GM12873 (cell line): Measurements from ENCODE around the gene AFF3.

ENCODE experiments used
- TF ChIP-seq, protein P1 (sequence below): IDR thresholded peaks from 2 replicates; pipeline ENCODE4 v1.5.1; 2012; ENCODE audit warnings: low read depth, mild to moderate bottlenecking, moderate library complexity, low read length, control low read depth; ENCODE audit not compliant: insufficient read depth; ENCODE audit errors: missing control alignments

Gene AFF3

DNA sequence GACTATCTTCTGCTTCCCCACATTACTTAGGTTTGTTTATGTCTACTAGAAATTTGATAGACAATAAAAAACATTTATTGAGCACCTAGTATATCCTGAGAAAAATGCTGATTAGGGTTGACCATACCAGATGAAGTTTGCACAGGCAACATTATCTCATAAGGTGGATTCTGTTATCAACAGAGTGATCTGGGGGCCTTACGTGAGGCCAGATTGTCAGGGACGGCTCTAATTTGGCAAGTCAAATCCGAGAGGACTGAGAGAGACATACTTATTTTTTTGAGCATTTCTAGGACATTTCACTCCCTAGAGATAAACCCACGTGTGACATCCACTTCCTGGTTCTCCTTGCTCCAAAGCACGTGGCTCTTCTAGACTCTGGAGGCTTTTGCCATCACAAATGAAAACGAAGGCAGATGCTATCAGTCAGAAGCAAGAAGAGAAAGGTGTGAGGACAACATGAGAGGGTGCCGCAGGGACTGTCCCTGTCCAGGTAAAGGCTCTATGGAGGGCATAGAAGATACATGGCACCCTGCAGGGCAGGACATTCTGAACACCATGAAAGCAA lies 484.6 kb downstream of the AFF3 start:
- TF ChIP-seq, protein P1, sequence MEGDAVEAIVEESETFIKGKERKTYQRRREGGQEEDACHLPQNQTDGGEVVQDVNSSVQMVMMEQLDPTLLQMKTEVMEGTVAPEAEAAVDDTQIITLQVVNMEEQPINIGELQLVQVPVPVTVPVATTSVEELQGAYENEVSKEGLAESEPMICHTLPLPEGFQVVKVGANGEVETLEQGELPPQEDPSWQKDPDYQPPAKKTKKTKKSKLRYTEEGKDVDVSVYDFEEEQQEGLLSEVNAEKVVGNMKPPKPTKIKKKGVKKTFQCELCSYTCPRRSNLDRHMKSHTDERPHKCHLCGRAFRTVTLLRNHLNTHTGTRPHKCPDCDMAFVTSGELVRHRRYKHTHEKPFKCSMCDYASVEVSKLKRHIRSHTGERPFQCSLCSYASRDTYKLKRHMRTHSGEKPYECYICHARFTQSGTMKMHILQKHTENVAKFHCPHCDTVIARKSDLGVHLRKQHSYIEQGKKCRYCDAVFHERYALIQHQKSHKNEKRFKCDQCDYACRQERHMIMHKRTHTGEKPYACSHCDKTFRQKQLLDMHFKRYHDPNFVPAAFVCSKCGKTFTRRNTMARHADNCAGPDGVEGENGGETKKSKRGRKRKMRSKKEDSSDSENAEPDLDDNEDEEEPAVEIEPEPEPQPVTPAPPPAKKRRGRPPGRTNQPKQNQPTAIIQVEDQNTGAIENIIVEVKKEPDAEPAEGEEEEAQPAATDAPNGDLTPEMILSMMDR = no peak

DNA sequence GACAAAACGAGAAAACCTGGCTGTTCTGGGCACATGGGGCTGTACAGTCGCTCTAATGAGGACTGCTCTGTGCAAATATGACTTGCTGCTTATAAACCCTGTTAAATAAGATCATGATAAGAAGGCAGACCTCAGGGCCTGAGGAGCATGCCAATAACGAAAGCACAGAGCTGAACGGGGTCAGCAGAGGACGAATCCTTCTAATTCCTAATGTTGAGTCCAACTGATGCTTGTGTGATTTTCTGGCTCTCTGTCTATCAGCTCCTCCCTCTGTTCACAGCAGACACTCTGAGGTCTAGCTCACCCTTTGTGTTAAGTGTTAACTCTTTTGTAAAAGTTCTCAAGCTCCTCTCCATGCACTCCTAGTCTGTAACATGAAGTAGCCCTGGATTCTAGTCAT lies 485.4 kb downstream of the AFF3 start:
- TF ChIP-seq, protein P1 = no peak

DNA sequence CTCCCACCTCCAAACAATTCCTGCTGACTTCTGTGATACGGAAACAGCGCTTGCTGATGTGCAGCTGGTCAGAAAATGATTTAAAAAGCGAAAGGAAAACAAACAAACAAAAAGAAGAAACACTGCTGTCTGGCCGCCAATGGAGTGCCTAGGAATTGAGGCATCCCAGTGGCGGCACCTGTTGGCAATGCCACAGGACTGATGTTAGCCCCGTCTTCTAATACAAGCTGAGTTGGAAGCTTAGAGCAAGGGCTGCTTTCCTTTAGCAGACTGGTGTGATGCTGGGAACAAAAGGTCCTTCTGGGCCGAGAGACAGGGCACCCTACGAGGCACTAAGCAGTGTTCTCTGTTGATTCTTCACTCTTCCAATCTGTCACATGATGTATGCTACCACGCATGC lies 489.0 kb downstream of the AFF3 start:
- TF ChIP-seq, protein P1 = no peak

DNA sequence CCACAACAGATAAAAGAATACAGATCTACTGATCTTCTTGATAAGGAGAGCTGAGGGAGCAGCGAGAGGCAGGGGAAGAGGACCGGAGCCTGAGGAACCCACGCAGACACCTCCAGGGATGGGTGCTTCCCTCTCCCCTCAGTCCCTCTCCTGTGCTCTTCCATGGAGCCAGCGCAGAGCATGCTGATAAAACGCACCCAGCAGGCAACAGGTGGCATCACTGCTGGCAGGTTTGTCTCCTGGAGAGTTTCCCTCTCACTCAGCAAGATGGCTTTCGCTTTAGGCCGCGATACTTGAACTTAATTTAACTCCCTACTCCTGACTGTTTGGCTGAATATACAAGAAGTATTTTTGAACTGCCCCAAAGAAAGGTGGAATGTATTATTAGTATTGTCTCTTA lies 489.5 kb downstream of the AFF3 start:
- TF ChIP-seq, protein P1 = no peak

DNA sequence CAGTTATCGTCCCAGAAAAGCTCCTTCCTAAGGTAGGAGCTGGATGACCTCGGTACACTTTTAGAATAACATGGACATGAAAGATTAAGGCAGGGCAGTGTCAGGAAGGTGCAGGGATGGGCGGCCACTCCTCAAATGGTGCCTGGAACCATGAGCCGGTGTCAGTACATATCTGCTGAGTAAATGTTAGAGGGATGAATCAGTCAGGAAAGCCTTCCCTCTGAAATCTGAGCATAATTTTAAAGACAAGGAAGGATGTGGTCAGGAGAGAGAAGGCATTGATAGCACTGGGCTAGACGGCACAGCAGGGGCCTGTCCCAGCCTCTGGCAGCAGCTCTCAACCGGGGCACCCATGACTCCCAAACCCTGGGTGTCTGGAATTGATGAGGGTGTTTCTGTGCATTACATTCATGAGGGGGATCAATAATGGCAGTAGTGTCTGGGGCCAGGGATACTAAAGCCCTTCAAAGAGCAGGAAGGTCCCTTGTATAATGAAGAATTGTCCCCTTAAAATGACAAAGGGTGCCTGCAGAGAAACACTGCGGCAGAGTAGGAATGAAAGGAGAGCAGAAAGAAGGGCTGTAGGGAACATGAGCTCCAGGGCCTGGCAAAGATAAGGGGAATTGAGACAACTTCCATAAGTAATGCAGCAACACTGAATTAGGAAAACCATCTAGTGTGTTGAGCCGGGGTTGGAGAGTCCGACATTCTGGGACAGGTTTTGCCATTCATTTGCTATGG lies 490.3 kb downstream of the AFF3 start:
- TF ChIP-seq, protein P1 = no peak

DNA sequence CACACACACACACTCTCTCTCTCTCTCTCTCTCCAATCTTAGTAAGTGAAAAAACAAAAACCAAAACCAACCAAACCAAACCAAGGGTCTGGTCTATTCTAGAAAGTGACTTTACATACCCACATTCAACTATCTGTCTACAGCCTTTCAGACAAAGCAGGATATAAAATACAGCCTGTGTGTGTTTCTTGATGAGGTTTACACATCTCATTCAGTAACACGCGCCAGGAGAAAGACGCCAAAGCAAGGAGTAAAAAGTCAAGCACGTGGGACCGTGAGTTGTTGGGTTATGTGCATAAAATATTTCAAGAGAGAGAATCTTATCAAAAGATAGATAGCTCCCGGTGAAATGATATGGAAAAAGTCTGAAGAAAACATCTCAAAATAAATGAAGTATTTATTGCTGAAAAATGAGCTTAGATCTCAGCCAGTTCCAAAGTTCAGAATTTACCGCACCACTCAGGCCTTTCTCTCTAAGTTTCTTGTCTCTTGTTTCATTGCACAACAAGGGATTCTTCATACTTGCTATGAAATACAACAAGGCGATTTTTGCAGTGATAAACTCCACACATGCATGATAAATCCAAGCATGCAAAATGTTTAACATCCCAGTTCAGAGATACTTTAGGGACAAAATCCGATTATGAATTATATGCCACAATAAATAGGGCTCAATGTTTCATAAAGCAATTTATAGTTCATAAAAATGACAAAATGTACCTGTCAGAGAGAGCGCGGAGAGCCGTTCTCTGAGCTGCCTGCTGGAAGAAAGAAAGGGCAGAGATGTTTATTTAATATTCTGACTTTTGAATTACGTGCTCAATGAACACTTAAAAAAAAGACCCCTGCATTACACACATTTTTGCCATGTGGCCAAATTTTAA lies 493.2 kb downstream of the AFF3 start:
- TF ChIP-seq, protein P1 = no peak
